DMS79 treated with DMSO at 0.1 percent for 48 hours (cell line): ENCODE measurements around the gene PSME1.

Experiments
- DNase-seq: peaks from one replicate; lab custom pipeline; 2025; lab: John Stamatoyannopoulos, UW

PSME1 gene

DNA sequence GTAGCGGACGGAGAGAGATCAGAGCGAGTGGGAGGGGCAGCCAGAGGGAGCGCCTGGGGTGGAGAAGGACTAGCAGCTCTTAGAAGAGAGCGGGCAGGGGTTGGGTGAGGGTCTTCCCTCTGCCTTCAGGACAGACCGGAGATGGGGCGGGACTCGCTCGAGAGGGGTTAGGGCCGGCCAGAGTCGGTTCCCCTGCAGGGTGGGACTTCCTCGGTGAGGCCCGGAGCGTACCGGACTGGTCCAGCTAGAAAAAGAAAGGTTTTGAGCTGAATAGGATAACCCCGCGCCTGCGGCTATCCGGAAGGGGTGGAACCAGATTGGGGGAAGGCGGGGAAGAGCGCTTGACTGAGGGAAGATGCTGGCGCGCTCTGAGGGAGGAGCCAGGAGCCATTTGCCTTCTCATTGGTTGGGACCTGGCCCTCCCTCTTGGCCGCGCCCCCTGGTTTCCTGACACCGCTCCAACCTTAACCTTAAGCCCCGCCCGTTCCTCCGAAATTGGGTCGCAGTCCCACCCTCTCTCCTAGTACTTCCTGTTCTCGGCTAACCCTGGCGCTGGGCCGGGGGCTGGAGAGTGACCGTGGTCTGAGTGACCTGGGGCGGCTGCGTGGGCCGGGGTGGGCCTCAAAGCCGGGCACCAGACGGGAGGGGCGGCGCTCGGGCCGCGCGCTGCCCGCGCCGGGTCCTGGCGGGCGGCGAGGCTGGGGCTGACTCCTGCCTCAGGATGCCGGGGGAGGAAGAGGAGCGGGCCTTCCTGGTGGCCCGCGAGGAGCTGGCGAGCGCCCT, 11.2 kb downstream of the PSME1 start, which contains the start of gene RNF31:
RNF31 (plus strand) TSS at position 521 of the 783 bp plus-strand sequence; CDS start at position 722, 201 bp downstream.
- peak; percentile 100 for DNase-seq

DNA sequence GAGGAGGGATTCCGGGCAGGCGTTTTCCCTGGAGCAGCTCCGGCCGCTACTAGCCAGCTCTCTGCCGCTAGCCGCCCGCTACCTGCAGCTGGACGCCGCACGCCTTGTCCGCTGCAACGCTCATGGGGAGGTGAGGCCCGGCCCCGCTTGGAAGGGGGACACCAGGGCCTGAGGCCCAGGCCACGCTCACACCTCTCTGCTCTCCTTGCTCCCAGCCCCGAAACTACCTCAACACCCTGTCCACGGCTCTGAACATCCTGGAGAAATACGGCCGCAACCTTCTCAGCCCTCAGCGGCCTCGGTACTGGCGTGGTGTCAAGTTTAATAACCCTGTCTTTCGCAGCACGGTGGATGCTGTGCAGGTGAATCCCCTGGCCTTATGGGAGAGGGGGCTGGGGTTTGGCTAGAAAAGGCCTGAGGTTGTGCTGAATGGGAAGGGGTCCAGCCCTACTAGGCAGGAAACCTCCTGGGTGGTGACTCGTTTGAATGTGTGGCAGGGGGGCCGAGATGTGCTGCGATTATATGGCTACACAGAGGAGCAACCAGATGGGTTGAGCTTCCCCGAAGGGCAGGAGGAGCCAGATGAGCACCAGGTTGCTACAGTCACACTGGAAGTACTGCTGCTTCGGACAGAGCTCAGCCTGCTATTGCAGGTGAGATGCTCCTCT, 11.9 kb downstream of the PSME1 start:
- no peak for DNase-seq

DNA sequence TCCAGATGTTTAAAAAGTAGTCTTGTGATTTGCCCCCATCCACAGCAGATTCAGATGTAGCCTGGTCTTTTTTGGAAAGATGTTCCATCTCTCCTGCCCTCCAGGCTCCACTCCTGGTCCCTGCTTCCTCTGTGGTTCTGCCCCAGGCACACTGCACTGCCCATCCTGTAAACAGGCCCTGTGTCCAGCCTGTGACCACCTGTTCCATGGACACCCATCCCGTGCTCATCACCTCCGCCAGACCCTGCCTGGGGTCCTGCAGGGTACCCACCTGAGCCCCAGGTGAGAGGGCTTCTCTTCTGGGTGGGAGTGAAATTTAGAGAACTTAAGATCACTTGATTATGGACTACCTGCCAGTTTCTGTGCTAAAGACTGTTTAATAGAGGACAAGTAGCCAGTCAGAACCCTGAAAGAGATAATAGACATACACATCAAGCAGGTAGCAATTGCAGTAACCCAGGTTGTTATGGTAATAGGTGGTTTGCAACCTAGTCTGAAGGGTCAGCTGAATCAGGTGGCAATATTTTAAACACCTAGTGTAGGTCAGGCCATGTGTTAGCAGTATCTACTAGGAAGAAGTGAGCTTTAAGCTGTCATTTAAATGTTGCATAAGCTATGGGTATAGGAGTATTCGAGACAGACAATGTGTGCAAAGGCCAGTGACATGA, 13.4 kb downstream of the PSME1 start:
- no peak for DNase-seq

GRCh38 chr14:24150061-24150460, 14.1 kb downstream of the PSME1 start:
- DNase-seq = no peak

DNA sequence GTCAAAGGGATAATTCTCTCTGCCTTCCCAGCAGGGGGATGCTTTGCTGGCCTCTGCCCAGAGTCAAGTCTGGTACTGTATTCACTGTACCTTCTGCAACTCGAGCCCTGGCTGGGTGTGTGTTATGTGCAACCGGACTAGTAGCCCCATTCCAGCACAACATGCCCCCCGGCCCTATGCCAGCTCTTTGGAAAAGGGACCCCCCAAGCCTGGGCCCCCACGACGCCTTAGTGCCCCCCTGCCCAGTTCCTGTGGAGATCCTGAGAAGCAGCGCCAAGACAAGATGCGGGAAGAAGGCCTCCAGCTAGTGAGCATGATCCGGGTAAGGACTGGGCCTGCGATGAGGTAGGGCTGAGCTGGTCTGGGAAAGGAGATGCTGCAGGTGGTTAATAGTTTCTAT, 14.6 kb downstream of the PSME1 start:
- DNase-seq = no peak

GRCh38 chr14:24150993-24151392, 15.0 kb downstream of the PSME1 start:
- no peak for DNase-seq

- DNase-seq = no peak
Measured at GRCh38 chr14:24151404-24152080, 15.5 kb downstream of the PSME1 start.

- DNase-seq = no peak
Measured at GRCh38 chr14:24155100-24155499, 19.1 kb downstream of the PSME1 start.

- no peak for DNase-seq
Measured at GRCh38 chr14:24156840-24157239, 20.8 kb downstream of the PSME1 start.

- DNase-seq = no peak
Measured at GRCh38 chr14:24157331-24157730, 21.3 kb downstream of the PSME1 start.

DNA sequence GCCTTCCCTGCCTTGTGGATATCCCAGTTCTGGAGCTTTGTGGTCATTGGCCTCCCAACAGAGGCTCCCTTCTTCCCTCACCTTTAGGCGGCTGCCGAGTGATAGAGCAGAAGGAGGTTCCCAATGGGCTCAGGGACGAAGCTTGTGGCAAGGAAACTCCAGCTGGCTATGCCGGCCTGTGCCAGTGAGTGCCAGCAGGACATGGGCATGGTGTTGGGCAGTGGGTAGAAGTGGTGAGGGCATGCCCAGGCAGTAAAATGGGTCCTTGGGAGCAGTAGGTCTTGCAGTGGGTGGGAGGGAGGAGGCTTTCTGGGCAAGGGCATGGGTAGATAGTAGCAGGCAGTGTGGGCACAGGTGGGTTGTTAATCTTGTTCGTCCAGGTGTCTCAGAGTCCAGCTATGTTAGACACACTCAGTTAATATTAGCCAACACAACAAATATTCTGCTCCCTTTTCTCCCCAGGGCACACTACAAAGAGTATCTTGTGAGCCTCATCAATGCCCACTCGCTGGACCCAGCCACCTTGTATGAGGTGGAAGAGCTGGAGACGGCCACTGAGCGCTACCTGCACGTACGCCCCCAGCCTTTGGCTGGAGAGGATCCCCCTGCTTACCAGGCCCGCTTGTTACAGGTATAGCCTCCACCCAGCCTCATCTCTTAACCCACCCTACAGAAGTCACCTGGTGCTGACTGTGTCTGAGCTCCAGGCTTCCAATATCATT, 23.9 kb downstream of the PSME1 start:
- DNase-seq = no peak

GRCh38 chr14:24160499-24160849, 24.5 kb downstream of the PSME1 start:
- DNase-seq = no peak

DNA sequence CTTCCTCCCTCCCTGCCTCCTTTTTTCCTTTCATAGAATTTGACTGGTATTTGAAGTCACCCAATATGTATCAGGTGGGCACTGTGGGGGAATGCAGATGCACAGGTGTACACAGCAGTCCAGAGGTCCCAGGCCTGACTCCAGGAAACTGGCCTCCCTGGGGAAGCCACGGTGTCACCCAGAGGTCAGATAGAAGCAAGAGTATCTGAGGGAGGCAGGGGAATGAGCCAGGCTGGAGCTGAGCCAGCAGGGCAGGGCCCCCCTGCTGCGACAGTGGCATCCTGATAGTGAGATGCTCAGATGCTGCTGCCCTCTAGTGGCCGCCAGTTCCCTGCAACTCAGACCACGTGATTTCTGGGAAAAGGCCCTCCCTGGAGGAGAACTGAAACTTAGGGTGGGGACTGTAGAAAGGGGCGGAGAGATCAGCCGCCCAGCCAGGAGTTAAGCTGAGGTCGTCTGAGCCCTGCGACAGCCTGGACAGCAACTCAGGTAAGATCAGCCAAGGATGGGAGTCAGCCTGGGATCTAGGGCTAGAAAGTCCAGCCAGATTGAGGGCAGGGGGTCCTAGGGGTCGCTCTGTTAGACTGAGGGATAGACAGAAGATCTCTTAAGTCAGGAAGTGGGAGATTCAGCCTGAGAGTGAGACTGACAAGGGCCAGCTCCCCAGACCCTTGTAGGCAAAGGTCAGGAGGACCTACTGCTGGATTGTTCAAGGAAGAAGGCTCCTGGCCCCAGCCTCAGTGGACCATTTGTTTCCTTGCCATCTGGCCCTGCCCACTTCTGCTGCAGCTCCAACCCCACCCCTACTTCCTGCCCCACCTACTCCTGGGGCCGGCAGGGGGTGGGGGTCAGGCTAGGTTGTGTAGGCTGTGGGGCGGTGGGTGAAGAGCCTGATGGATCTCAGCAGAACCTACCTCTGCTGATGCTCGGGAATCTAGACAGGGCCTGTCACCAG, 25.1 kb downstream of the PSME1 start, which contains the start of gene IRF9:
IRF9 (plus strand) TSS at position 416 of the 955 bp plus-strand sequence. CDS start 880 bp downstream, outside the sequence.
- DNase-seq = peak; percentile 99

GRCh38 chr14:24162093-24162492, 26.1 kb downstream of the PSME1 start:
- no peak for DNase-seq

DNA sequence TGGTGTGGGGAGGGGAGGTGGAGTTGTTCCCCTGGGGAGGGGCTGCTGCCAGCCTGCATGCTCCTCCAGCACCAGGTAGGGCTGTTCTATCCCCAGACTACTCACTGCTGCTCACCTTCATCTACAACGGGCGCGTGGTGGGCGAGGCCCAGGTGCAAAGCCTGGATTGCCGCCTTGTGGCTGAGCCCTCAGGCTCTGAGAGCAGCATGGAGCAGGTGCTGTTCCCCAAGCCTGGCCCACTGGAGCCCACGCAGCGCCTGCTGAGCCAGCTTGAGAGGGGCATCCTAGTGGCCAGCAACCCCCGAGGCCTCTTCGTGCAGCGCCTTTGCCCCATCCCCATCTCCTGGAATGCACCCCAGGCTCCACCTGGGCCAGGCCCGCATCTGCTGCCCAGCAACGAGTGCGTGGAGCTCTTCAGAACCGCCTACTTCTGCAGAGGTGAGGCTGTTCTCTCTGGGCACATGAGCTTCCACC, 28.6 kb downstream of the PSME1 start:
- no peak for DNase-seq

- DNase-seq = no peak
Measured at GRCh38 chr14:24165785-24166184, 29.8 kb downstream of the PSME1 start.

- DNase-seq = no peak
Measured at GRCh38 chr14:24167469-24168114, 31.6 kb downstream of the PSME1 start.

DNA sequence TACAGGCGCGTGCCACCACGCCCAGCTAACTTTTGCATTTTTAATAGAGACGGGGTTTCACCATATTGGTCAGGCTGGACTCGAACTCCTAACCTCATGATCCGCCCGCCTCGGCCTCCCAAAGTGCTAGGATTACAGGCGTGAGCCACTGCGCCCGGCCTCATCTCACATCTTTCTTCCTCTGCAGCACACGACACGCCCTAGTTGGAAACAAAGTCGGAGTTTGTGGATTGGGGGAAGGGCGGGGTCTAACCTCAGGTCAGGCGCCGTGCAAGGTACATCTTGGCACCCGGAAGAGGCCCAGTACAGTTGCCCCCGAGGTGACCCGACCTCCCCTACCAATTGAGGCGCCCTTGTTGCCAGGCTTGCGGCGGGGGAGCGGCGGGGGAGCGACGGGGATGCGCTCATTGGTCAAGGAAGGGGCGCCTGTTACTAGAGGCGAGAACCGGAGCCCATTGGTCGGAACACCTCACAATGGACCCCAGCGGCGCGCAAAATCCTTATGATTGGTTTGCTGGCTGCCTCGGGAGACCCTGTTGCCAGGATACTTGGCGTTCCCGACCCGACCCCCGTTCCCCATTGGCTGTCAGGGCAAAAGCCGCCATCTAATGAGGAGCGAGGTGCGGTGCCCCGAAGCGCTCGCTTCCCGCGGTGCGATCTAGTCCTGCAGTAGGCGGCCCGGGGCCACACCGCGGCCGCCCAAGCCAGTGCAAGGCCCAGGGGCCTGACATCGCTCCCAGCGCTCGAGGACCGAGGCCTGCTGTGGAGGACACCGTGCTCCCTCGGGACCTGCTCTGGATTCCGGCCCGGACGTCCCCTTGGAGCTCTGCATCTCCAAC, 35.6 kb downstream of the PSME1 start, which contains the start of gene REC8:
REC8 (plus strand) TSS at position 659 of the 839 bp plus-strand sequence. CDS start 473 bp downstream, outside the sequence.
- peak; percentile 100 for DNase-seq
